ENCODE data around the gene PYROXD2.

- TF ChIP-seq CTCF (IDR thresholded peaks at IDR 0.05; ENCODE audit: control extremely low read depth in 1 of 3, insufficient read depth in 1 of 3, low read depth in 1 of 3, low read length in 3 of 3): no peak
- no peak for TF ChIP-seq JUN (IDR thresholded peaks at IDR 0.05; ENCODE audit: low read depth, low read length)
- TF ChIP-seq RAD21 (IDR thresholded peaks at IDR 0.05 in 1 of 2, conservative IDR thresholded peaks at IDR 0.05 in 1 of 2; ENCODE audit: low read depth in 2 of 2, low read length in 2 of 2): no peak
- no peak for TF ChIP-seq POU5F1 (IDR thresholded peaks at IDR 0.05; ENCODE audit: low read depth, low read length)
Measured at GRCh38 chr10:98444314-98445006, 29.5 kb upstream of the PYROXD2 start.

All from H1 (cell line).